Rectal smooth muscle tissue (tissue), 1 donor: ENCODE data around the gene ETV6.

Experiments
- H3K27ac ChIP-seq: one replicate; pipeline ENCODE4 v1.7.0; 2013; ENCODE audit warnings: low read depth, low read length, inconsistent platforms
- H3K27me3 ChIP-seq: one replicate; pipeline ENCODE4 v1.7.0; 2013; ENCODE audit warnings: low read length; ENCODE audit not compliant: control insufficient read depth, insufficient read depth
- H3K36me3 ChIP-seq: one replicate; pipeline ENCODE4 v1.7.0; 2013; ENCODE audit warnings: low read length; ENCODE audit not compliant: control insufficient read depth, insufficient read depth
- H3K4me1 ChIP-seq: one replicate; pipeline ENCODE4 v1.7.0; 2013; ENCODE audit warnings: low read length; ENCODE audit not compliant: control insufficient read depth, insufficient read depth
- H3K4me3 ChIP-seq: one replicate; pipeline ENCODE4 v1.7.0; 2013; ENCODE audit warnings: low read length
- H3K9ac ChIP-seq: one replicate; pipeline ENCODE4 v1.7.0; 2013; ENCODE audit warnings: low read length

ETV6 gene

GRCh38 chr12:11929714-11930113 lies 280.2 kb downstream of the ETV6 start:
- no peak overlapping the region for H3K4me3 ChIP-seq
- H3K36me3 ChIP-seq: no peaks in the 10 kb centered on the region
- H3K27me3 ChIP-seq: no peaks in the 10 kb centered on the region
- no peak overlapping the region for H3K27ac ChIP-seq
- H3K4me1 ChIP-seq: no peaks in the 10 kb centered on the region
- no peak overlapping the region for H3K9ac ChIP-seq

GRCh38 chr12:11939223-11939622 lies 289.7 kb downstream of the ETV6 start:
- H3K27me3 ChIP-seq: no peaks in the 10 kb centered on the region
- H3K4me3 ChIP-seq: no peak overlapping the region
- H3K27ac ChIP-seq: no peak overlapping the region
- no peaks in the 10 kb centered on the region for H3K36me3 ChIP-seq
- no peaks in the 10 kb centered on the region for H3K4me1 ChIP-seq
- H3K9ac ChIP-seq: no peak overlapping the region

GRCh38 chr12:11941606-11942337 lies 292.3 kb downstream of the ETV6 start:
- Histone ChIP-seq H3K4me3 (no peak overlapping the region), H3K4me1 (no peaks in the 10 kb centered on the region), H3K27ac (no peak overlapping the region), H3K9ac (no peak overlapping the region), H3K27me3 (no peaks in the 10 kb centered on the region), H3K36me3 (no peaks in the 10 kb centered on the region)

DNA sequence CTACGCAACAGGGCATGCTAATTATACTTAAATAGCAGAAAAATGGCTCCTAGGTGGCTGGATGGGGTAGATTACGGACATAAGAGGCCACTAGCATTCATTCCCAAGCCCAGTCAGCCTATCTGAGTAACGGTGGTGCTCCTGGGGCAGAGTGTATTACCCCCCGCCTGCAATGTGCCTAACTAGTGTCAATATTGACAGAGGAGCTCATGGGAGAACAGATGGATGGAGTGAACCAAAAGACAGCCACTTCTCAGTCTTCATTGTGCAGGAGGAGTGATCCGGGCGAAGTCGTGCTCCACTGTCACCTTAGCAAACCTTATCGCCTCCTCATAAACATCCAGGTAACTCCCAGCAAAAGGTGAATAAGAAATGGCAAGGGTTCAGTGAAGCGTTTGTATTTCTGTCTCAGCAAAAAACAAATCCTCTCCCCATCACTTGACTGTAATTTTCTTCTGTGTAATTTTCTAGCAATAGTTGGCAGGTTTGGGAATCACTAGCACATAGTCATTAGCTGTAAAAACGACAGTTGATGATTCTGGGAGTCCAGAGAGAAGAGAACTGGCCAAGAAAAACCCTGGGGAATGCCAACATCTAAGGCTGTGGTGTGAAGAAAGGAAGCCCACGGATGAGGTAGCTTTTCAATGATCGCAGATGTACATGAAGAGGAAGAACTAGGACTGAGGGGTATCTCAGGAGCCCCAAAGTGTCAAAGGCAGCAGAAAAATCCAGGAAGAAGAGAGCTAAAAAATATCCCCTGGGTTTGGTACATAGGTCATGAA lies 294.6 kb downstream of the ETV6 start:
- Histone ChIP-seq H3K4me1 (no peaks in the 10 kb centered on the region), H3K9ac (no peak overlapping the region), H3K36me3 (no peaks in the 10 kb centered on the region), H3K27me3 (no peaks in the 10 kb centered on the region), H3K4me3 (no peak overlapping the region), H3K27ac (no peak overlapping the region)
